GM23338 (cell line): Measurements from ENCODE around the gene APOL2. TPM values are rescaled to one million over a fixed set of nuclear protein-coding genes. Genes with fewer than 3 reads are reported as not detected.
"Not testable (repeated sequence)": the region's sequence is repeated elsewhere in the genome, so short reads cannot be mapped to it uniquely, and the experiment has no call there.

Experiments
- ATAC-seq: fragments of 200-7000 bp; cut with Tn5 transposase; 3 replicates; pipeline ENCODE4 v1.9.1; 2020
- DNase-seq: peaks from one replicate; pipeline ENCODE4 v3.0.0-alpha.2; 2015; ENCODE audit warnings: low spot score
- H2AFZ ChIP-seq: fragments of 200-600 bp; sonication (generic); 2 replicates; pipeline ENCODE4 v1.8.0; 2016; ENCODE audit warnings: antibody characterized with exemption, mild to moderate bottlenecking, moderate library complexity
- H3F3A ChIP-seq: fragments of 200-600 bp; sonication (generic); replicated peaks from 2 replicates; pipeline ENCODE4 v1.8.0; 2017; ENCODE audit warnings: antibody characterized with exemption, mixed run types, low read depth
- H3K27ac ChIP-seq: fragments of 200-600 bp; sonication (generic); 2 replicates; pipeline ENCODE4 v1.6.1; 2016; ENCODE audit warnings: low read depth
- H3K27me3 ChIP-seq: fragments of 200-600 bp; sonication (generic); 2 replicates; pipeline ENCODE4 v1.8.0; 2016; ENCODE audit warnings: mild to moderate bottlenecking, mixed run types, moderate library complexity; ENCODE audit not compliant: insufficient read depth
- H3K36me3 ChIP-seq: fragments of 200-600 bp; sonication (generic); 2 replicates; pipeline ENCODE4 v1.8.0; 2016; ENCODE audit warnings: mild to moderate bottlenecking; ENCODE audit not compliant: insufficient read depth
- H3K4me1 ChIP-seq: fragments of 200-600 bp; sonication (generic); 2 replicates; pipeline ENCODE4 v1.8.0; 2016; ENCODE audit warnings: mild to moderate bottlenecking, moderate library complexity; ENCODE audit not compliant: insufficient read depth
- H3K4me2 ChIP-seq: fragments of 200-600 bp; sonication (generic); 2 replicates; pipeline ENCODE4 v1.7.1; 2017; ENCODE audit warnings: mixed run types
- H3K4me3 ChIP-seq: fragments of 200-600 bp; sonication (generic); 2 replicates; pipeline ENCODE4 v1.6.1; 2016; ENCODE audit warnings: mixed run types
- H3K79me2 ChIP-seq: fragments of 200-600 bp; sonication (generic); replicated peaks from 2 replicates; pipeline ENCODE4 v1.8.0; 2017; ENCODE audit warnings: mild to moderate bottlenecking; ENCODE audit not compliant: insufficient read depth
- H3K9me2 ChIP-seq: fragments of 200-600 bp; sonication (generic); 2 replicates; pipeline ENCODE4 v1.8.0; 2017; ENCODE audit not compliant: insufficient read depth
- H4K20me1 ChIP-seq: fragments of 200-600 bp; sonication (generic); replicated peaks from 2 replicates; pipeline ENCODE4 v1.8.0; 2017; ENCODE audit warnings: mild to moderate bottlenecking; ENCODE audit not compliant: insufficient read depth
- H3K27ac Mint-ChIP-seq: 2 replicates; pipeline ENCODE4 v1.8.0; 2020; ENCODE audit warnings: inconsistent platforms, mild to moderate bottlenecking, moderate library complexity, mixed read lengths
- H3K27me3 Mint-ChIP-seq: 3 replicates; pipeline ENCODE4 v1.8.0; 2022; ENCODE audit warnings: low read depth, mild to moderate bottlenecking, moderate library complexity, mixed read lengths, inconsistent platforms; ENCODE audit not compliant: insufficient read depth, poor library complexity
- H3K36me3 Mint-ChIP-seq: 3 replicates; pipeline ENCODE4 v1.8.0; 2021; ENCODE audit warnings: low read depth, mild to moderate bottlenecking, inconsistent platforms, moderate library complexity, mixed read lengths
- H3K4me1 Mint-ChIP-seq: 3 replicates; pipeline ENCODE4 v1.8.0; 2020; ENCODE audit warnings: mild to moderate bottlenecking, inconsistent platforms, mixed read lengths
- H3K4me3 Mint-ChIP-seq: 3 replicates; pipeline ENCODE4 v1.8.0; 2021; ENCODE audit warnings: moderate library complexity, mild to moderate bottlenecking, inconsistent platforms, mixed read lengths
- H3K9me3 Mint-ChIP-seq: 3 replicates; pipeline ENCODE4 v1.8.0; 2020; ENCODE audit warnings: moderate library complexity, mild to moderate bottlenecking, inconsistent platforms, mixed read lengths
- ETS1 ChIP-seq: IDR thresholded peaks from 2 replicates; pipeline ENCODE4 v1.6.1; 2016; ENCODE audit warnings: antibody characterized with exemption
- EZH2 ChIP-seq: fragments of 200-600 bp; sonication (generic); IDR thresholded peaks from one replicate; pipeline ENCODE4 v1.8.0; 2017; ENCODE audit warnings: antibody characterized with exemption, mild to moderate bottlenecking, low read depth; ENCODE audit not compliant: unreplicated experiment
- NANOG ChIP-seq: IDR thresholded peaks from 2 replicates; pipeline ENCODE4 v1.6.1; 2016; ENCODE audit warnings: antibody characterized with exemption, borderline replicate concordance
- STAT1 ChIP-seq: IDR thresholded peaks from one replicate; pipeline ENCODE4 v1.6.1; 2016; ENCODE audit warnings: antibody characterized with exemption; ENCODE audit not compliant: unreplicated experiment
- ZNF114 ChIP-seq: fragments of 250-450 bp; sonication (Bioruptor Pico); IDR thresholded peaks from 2 replicates; pipeline ENCODE4 v1.5.0; 2020; ENCODE audit warnings: mild to moderate bottlenecking, moderate library complexity
- polyA plus RNA-seq: library from polyadenylated mRNA; unstranded; fragments of >200 nt; fragmentation: Nextera tagmentation; extraction: Ambion mirVana; gene quantifications from 2 replicates; pipeline ENCODE4 v1.2.1, GENCODE V29; 2016
- total RNA-seq: library from RNA; depleted of rRNA; stranded (reverse); fragments of >200 nt; shearing (Covaris generic); gene quantifications from 2 replicates; pipeline ENCODE4 v1.2.3, GENCODE V29; 2014
- TF ChIP-seq, protein P1 (sequence below), 2 experiments: fragments of 200-600 bp in 1 of 2; sonication (generic) in 1 of 2; conservative IDR thresholded peaks; 2 replicates each; pipeline versions ENCODE4 v1.5.1 to v1.6.1; 2016 to 2017; ENCODE audit warnings: antibody characterized with exemption in 2 of 2, low read depth in 2 of 2, mild to moderate bottlenecking in 2 of 2, moderate library complexity in 1 of 2

The APOL2 gene
- total and polyA plus RNA-seq, 2 experiments from 2014 or later: 5.5 to 10.4 TPM

DNA sequence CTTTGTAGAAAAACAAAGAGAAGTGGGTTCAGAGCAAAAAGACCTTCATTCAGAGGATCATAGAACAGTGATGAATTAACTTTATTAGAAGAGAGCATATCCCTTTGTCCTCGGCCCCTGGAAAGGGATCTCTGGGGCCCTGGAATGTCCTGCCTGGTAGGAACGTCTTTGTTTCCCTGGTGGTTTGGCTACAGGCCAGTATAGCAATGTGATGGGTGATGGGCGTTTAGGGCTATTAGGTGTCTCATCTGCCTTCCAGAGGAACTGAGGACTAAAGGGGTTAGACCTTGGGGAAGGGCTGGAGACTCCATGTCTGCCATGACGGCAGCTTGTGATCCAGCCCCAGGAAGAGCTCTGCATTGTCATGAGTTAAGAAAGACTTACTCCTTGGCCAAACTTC, 46.8 kb downstream of the APOL2 start (continued):
- TF ChIP-seq ETS1 (no peak), ZNF114 (no peak), EZH2 (no peak), STAT1 (no peak)
- TF ChIP-seq, protein P1, sequence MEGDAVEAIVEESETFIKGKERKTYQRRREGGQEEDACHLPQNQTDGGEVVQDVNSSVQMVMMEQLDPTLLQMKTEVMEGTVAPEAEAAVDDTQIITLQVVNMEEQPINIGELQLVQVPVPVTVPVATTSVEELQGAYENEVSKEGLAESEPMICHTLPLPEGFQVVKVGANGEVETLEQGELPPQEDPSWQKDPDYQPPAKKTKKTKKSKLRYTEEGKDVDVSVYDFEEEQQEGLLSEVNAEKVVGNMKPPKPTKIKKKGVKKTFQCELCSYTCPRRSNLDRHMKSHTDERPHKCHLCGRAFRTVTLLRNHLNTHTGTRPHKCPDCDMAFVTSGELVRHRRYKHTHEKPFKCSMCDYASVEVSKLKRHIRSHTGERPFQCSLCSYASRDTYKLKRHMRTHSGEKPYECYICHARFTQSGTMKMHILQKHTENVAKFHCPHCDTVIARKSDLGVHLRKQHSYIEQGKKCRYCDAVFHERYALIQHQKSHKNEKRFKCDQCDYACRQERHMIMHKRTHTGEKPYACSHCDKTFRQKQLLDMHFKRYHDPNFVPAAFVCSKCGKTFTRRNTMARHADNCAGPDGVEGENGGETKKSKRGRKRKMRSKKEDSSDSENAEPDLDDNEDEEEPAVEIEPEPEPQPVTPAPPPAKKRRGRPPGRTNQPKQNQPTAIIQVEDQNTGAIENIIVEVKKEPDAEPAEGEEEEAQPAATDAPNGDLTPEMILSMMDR (conservative IDR thresholded peaks at IDR 0.05; ENCODE audit: low read depth in 2 of 2): no peak

DNA sequence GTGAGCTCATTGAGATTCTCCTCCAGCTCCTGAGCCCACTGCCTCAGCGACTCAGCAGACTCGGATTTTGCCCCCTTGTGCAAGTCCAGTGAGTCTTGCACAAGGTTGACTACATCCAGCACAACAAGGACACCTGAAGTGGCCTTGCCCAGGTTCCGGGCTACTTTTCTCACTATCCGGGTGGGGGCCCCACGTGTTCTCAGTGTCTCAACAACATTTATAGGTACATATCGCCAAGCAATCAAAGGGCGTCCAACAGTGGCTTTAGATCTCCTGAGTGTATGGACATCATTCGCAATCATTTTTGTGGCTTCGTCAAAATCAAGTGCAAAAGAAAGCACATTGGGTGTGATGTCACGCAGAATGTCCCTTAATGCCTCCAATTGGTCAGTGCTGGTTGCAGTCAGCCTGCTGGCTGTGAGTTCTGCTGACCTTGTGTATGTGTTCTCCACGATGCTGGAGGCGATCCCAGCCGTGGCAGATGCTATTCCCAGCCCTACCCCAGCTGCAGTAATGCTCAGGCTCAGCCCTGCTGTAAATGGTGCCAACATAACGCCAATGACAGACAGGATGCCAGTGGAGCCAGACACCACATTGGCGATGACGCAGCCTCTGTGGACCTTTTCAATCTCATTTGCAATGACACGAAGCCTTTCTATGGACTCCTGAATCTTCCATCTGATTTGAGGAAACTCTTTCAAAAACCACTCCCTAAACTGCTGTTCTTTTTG, 48.1 kb downstream of the APOL2 start:
- no peak overlapping the region for H3K4me3 Mint-ChIP-seq
- no peaks in the 10 kb centered on the region for H4K20me1 ChIP-seq
- no peaks in the 10 kb centered on the region for H3K27me3 ChIP-seq
- H3K9me2 ChIP-seq: peaks cover 5% of the 10 kb centered on the region; the same call in 1 of the 2 replicates
- H3K27me3 Mint-ChIP-seq: peaks cover 19% of the 10 kb centered on the region
- peaks cover 56% of the 10 kb centered on the region for H3K4me1 Mint-ChIP-seq
- peaks cover 8% of the 10 kb centered on the region; the same call in 1 of the 2 replicates for H3K4me1 ChIP-seq
- H3K27ac ChIP-seq: no peak overlapping the region
- H3K9me3 Mint-ChIP-seq: peaks cover 14% of the 10 kb centered on the region
- DNase-seq: no peak
- no peak overlapping the region for H3K4me2 ChIP-seq
- no peak for TF ChIP-seq NANOG
- no peaks in the 10 kb centered on the region for H3K79me2 ChIP-seq
- H3K27ac Mint-ChIP-seq: no peak overlapping the region; the same call in 1 of the 2 replicates
- no peak for ATAC-seq
- H3K4me3 ChIP-seq: no peak overlapping the region
- no peak overlapping the region for H2AFZ ChIP-seq
- H3K36me3 Mint-ChIP-seq: peaks cover 10% of the 10 kb centered on the region; the same call in 2 of the 3 replicates
- H3F3A ChIP-seq: no peaks in the 10 kb centered on the region
- no peaks in the 10 kb centered on the region; the same call in 1 of the 2 replicates for H3K36me3 ChIP-seq

DNA sequence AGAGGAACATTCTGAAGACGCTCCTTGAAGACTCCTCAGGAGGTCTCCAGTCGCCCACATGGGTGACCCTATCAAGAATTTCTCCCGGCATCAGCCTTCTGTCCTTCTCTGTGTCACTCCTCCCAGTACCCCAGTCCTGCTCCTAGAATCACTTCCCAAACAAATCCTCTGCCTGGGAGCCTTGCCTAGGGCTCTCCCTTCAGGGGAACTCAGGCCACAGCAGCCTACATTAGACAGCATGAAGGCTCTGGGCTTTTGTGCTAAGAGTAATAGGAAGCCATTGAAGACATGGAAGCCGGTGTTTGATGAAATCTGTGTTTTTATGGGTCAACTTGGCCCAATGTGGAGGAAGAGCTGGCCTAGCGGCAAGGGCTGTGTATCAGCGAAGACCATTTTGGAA, 51.5 kb downstream of the APOL2 start:
- peak; percentile 89 for ATAC-seq

More for the DNA sequence above, 51.5 kb downstream of the APOL2 start:
- H3K36me3 Mint-ChIP-seq, H3K4me1 ChIP-seq, H3K4me3 Mint-ChIP-seq, H3K27ac ChIP-seq, H3K4me2 ChIP-seq, H3K79me2 ChIP-seq, H3K36me3 ChIP-seq, H3K27ac Mint-ChIP-seq, DNase-seq, H3K27me3 ChIP-seq, H4K20me1 ChIP-seq, H3K9me2 ChIP-seq, H3K4me3 ChIP-seq, H2AFZ ChIP-seq, H3F3A ChIP-seq: not testable (repeated sequence)
- H3K9me3 Mint-ChIP-seq: peaks cover 14% of the 10 kb centered on the region
- H3K4me1 Mint-ChIP-seq: peaks cover 49% of the 10 kb centered on the region
- H3K27me3 Mint-ChIP-seq: peaks cover 11% of the 10 kb centered on the region
